ENCODE measurements around the gene HAO2. TPM values are rescaled to one million over a fixed set of nuclear protein-coding genes. Genes with fewer than 3 reads are reported as not detected.

The HAO2 gene
- total RNA-seq, 1 donor from 2014 or later = not detected

GRCh38 chr1:119397986-119398385 lies 29.4 kb downstream of the HAO2 start:
- no peak overlapping the region for H3K4me3 ChIP-seq (ENCODE audit: low read depth, low read length)
- TF ChIP-seq, protein P1, sequence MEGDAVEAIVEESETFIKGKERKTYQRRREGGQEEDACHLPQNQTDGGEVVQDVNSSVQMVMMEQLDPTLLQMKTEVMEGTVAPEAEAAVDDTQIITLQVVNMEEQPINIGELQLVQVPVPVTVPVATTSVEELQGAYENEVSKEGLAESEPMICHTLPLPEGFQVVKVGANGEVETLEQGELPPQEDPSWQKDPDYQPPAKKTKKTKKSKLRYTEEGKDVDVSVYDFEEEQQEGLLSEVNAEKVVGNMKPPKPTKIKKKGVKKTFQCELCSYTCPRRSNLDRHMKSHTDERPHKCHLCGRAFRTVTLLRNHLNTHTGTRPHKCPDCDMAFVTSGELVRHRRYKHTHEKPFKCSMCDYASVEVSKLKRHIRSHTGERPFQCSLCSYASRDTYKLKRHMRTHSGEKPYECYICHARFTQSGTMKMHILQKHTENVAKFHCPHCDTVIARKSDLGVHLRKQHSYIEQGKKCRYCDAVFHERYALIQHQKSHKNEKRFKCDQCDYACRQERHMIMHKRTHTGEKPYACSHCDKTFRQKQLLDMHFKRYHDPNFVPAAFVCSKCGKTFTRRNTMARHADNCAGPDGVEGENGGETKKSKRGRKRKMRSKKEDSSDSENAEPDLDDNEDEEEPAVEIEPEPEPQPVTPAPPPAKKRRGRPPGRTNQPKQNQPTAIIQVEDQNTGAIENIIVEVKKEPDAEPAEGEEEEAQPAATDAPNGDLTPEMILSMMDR (conservative IDR thresholded peaks at IDR 0.05; ENCODE audit: low read depth, low read length) = no peak
- no peak for DNase-seq (ENCODE audit: low read depth)

GRCh38 chr1:119404736-119405135 lies 36.2 kb downstream of the HAO2 start:
- DNase-seq (ENCODE audit: low read depth) = no peak
- TF ChIP-seq, protein P1 (conservative IDR thresholded peaks at IDR 0.05; ENCODE audit: low read depth, low read length) = no peak
- H3K4me3 ChIP-seq (ENCODE audit: low read depth, low read length) = no peak overlapping the region

DNA sequence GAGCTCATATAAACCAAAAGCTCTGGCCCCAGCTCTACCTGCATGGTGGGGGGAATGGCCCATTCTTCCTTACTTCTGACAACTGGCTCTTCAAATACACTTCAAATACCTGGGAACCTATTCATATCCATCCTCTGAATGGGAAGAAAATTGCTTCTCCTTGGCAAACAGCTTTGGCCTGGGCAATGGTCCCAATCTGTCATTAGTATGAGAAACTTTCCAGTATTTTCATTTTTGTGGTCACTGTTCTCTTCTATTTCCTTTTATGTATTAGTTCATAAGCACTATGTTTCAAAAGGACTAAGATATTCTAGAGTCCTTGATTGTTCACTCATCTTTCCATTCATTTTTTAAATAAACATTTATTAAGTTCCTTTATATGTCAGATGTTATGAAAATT lies 41.1 kb downstream of the HAO2 start:
- TF ChIP-seq, protein P1 (conservative IDR thresholded peaks at IDR 0.05; ENCODE audit: low read depth, low read length) = no peak
- no peak for DNase-seq (ENCODE audit: low read depth)
- no peak overlapping the region for H3K4me3 ChIP-seq (ENCODE audit: low read depth, low read length)

GRCh38 chr1:119410961-119411360 lies 42.4 kb downstream of the HAO2 start:
- TF ChIP-seq, protein P1 (conservative IDR thresholded peaks at IDR 0.05; ENCODE audit: low read depth, low read length) = no peak
- no peak overlapping the region for H3K4me3 ChIP-seq (ENCODE audit: low read depth, low read length)
- DNase-seq (ENCODE audit: low read depth) = no peak

- H3K4me3 ChIP-seq (ENCODE audit: low read depth, low read length) = no peak within 1 kb of the TSS
- TF ChIP-seq, protein P1 (conservative IDR thresholded peaks at IDR 0.05; ENCODE audit: low read depth, low read length) = no peak
- DNase-seq (ENCODE audit: low read depth) = no peak
Measured at GRCh38 chr1:119414950-119415349, 46.4 kb downstream of the HAO2 start, which contains the start of gene HSD3B2. Gene HSD3B2 (plus strand): TSS chr1:119415150. CDS start chr1:119415420, 270 bp downstream.

DNA sequence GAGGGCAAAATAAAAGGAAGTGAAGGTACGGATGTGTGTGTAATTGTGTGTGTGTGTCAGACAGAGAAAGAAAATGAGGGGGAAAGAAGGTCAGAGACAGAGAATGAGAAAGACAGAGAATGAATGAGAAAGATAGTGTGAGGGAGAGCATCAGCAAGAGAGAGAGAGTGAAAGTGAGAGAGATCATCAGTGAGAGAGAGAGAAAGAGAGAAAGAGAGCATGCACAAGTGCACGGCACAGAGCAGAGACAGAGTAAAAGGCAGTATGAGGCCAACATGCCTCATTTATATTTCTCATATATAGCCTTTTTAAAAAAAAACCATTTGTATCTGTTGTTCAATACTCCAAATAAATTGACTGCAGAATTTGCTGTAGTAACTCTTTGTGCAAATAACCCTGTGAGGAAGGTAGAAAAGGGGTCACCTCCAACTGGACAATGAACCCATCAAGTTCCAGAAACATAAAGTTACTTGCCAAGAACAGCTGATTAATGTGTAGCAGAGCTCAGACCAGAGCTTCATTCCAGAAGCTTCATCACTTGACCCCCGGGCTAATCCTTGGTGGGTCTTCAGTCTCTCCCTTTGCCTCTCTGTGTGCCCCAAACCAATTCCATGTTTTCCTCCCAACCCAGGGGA lies 47.5 kb downstream of the HAO2 start:
- H3K4me3 ChIP-seq (ENCODE audit: low read depth, low read length) = no peak overlapping the region
- no peak for DNase-seq (ENCODE audit: low read depth)
- TF ChIP-seq, protein P1 (conservative IDR thresholded peaks at IDR 0.05; ENCODE audit: low read depth, low read length) = no peak

DNA sequence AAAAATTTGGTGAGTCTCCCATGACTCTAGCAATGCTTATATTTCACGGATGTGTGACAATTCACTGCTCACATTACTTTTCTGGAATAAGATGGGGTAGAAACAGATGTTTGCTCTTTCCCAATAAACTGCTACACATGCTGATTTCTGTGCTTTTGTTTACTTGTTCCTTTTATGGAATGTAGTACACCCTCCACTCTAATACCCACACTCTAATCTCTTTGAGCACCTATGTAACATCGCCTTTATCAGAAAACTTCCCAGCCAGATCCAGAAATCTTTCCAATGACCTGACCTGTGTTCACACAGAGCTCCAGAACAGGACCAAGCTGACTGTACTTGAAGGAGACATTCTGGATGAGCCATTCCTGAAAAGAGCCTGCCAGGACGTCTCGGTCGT lies 50.5 kb downstream of the HAO2 start:
- H3K4me3 ChIP-seq (ENCODE audit: low read depth, low read length) = no peak overlapping the region
- TF ChIP-seq, protein P1 (conservative IDR thresholded peaks at IDR 0.05; ENCODE audit: low read depth, low read length) = no peak
- DNase-seq (ENCODE audit: low read depth) = no peak

Data from epithelial cell of proximal tubule (primary cell).